Measurements from ENCODE around the gene OSBPL6.

The OSBPL6 gene

DNA sequence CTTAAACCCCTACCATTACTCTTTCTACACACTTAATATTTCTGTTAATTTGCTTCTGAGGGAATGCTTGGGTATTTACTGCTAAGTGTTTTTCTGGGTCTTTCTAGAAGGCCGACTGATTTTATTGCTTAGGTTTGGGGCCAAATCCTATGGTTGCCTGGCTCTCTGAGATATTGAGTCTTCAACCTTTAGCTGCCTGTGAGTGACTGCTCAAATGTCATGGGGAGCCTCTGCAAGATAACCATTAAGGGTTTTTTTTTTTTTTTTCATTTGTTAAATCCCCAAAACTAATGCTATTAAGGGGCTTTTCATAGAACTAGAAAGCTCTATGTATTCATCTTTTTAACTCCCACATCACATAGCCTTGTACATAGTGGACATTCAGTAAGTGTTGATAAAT lies 5.0 kb downstream of the OSBPL6 start:
- no peak for DNase-seq (ENCODE audit: low read depth)
- no peaks in the 10 kb centered on the region for H3K4me1 ChIP-seq (ENCODE audit: control insufficient read depth, insufficient read depth, low read length)

DNA sequence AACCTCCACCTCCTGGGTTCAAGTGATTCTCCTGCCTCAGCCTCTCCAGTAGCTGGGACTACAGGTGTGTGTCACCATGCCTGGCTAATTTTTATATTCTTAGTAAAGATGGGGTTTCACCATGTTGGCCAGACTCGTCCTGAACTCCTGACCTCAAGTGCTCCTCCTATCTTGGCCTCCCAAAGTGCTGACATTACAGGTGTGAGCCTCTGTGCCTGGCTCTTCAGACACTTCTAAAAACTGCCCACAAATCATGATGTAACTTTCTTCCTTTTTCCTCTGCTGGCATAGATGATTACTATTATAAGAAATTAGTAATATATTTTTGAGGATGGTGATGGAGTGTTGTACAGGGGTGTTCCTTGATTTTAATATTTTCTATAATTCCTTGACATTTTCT lies 6.0 kb downstream of the OSBPL6 start:
- no peak for DNase-seq (ENCODE audit: low read depth)
- Histone ChIP-seq H3K4me3 (ENCODE audit: low read length) (no peak overlapping the region), H3K9me3 (ENCODE audit: control insufficient read depth, low read length) (no peaks in the 10 kb centered on the region), H3K36me3 (ENCODE audit: control insufficient read depth, insufficient read depth, low read length, severe bottlenecking) (no peaks in the 10 kb centered on the region), H3K9ac (ENCODE audit: low read length) (no peak overlapping the region), H3K4me1 (ENCODE audit: control insufficient read depth, insufficient read depth, low read length) (no peaks in the 10 kb centered on the region), H3K27me3 (replicated peaks; ENCODE audit: control insufficient read depth, insufficient read depth, low read length) (no peaks in the 10 kb centered on the region)

More for the DNA sequence above, 5.0 kb downstream of the OSBPL6 start:
- H3K27me3 ChIP-seq (replicated peaks; ENCODE audit: control insufficient read depth, insufficient read depth, low read length), result no peaks in the 10 kb centered on the region
- H3K36me3 ChIP-seq (ENCODE audit: control insufficient read depth, insufficient read depth, low read length, severe bottlenecking), result no peaks in the 10 kb centered on the region
- H3K4me3 ChIP-seq (ENCODE audit: low read length), result no peak overlapping the region
- no peak overlapping the region for H3K9ac ChIP-seq (ENCODE audit: low read length)
- no peaks in the 10 kb centered on the region for H3K9me3 ChIP-seq (ENCODE audit: control insufficient read depth, low read length)

DNA sequence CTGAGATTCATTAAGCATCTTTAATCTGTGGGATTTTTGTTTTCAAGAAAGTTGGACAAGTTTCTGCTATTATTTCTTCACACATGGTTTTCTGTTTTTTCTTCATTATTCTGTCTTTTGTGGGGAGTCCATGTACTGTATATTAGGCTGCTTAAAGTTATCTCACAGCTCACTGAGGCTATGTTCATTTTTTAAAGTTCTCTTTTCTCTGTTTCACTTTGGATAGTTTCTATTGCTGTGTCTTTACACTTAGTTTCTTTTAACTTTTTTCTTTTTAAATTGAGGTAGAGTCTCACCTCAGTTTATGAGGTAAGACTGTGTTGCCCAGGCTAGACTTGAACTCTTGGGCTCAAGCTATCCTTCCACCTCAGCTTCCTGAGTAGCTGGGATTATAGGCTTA lies 8.6 kb downstream of the OSBPL6 start:
- H3K9me3 ChIP-seq (ENCODE audit: control insufficient read depth, low read length), result no peaks in the 10 kb centered on the region
- no peaks in the 10 kb centered on the region for H3K4me1 ChIP-seq (ENCODE audit: control insufficient read depth, insufficient read depth, low read length)
- no peaks in the 10 kb centered on the region for H3K27me3 ChIP-seq (replicated peaks; ENCODE audit: control insufficient read depth, insufficient read depth, low read length)
- H3K36me3 ChIP-seq (ENCODE audit: control insufficient read depth, insufficient read depth, low read length, severe bottlenecking), result no peaks in the 10 kb centered on the region
- DNase-seq (ENCODE audit: low read depth), result no peak
- no peak overlapping the region for H3K4me3 ChIP-seq (ENCODE audit: low read length)
- no peak overlapping the region for H3K9ac ChIP-seq (ENCODE audit: low read length)

DNA sequence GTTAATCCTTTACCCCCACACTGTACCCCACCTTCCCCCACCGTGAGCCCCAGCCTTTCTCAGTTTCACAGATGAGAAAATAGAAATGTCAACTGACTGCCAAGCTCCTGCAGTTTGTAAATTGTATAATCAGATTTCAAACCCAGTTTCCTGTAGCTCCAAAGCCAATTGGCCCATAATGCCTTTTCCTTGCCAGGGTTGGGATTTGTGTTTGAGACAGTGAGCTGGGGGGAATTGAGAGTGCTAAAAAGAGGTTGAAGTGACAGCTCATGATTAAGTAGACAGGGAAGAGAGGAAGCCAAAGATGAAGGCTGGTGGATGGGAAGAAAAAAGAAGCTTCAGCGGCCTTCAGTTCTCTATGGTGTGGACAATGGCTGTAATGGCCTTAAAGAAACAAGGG lies 10.7 kb downstream of the OSBPL6 start:
- H3K9me3 ChIP-seq (ENCODE audit: control insufficient read depth, low read length), result no peaks in the 10 kb centered on the region
- no peak overlapping the region for H3K4me3 ChIP-seq (ENCODE audit: low read length)
- no peak for DNase-seq (ENCODE audit: low read depth)
- no peaks in the 10 kb centered on the region for H3K36me3 ChIP-seq (ENCODE audit: control insufficient read depth, insufficient read depth, low read length, severe bottlenecking)
- no peaks in the 10 kb centered on the region for H3K27me3 ChIP-seq (replicated peaks; ENCODE audit: control insufficient read depth, insufficient read depth, low read length)
- H3K4me1 ChIP-seq (ENCODE audit: control insufficient read depth, insufficient read depth, low read length), result no peaks in the 10 kb centered on the region
- H3K9ac ChIP-seq (ENCODE audit: low read length), result no peak overlapping the region

DNA sequence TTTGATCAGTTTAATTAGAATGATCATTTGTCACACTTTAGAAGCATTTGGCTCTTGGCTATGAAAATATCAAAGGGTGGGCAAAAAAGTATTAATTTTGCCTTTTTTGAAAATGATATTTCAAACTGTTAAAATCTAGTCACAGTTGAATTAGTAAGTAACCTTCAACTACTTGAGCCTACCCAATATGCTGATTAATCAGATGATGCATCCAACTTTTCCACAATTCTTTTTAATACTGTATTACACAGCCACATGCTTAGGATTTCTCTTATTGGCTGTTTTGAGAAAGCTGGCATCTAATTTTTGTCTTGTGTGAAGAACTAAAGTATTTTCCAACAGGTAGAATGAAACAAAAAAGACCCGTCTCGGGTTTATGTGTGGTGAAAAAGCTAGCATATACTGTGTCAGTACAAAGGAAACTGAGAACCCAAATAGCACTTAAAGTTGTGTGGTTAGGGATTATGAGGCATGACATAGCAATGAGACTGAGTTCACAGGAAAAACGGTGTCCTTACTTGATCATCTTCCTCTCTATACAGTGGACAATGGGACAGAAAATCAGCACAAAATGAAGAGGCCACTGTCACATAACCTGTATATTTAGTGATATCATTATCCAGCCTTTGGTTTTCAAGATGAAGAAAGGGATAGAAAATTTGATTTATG lies 11.7 kb downstream of the OSBPL6 start:
- Histone ChIP-seq H3K27me3 (replicated peaks; ENCODE audit: control insufficient read depth, insufficient read depth, low read length) (no peaks in the 10 kb centered on the region), H3K36me3 (ENCODE audit: control insufficient read depth, insufficient read depth, low read length, severe bottlenecking) (no peaks in the 10 kb centered on the region), H3K4me1 (ENCODE audit: control insufficient read depth, insufficient read depth, low read length) (no peaks in the 10 kb centered on the region), H3K9me3 (ENCODE audit: control insufficient read depth, low read length) (no peaks in the 10 kb centered on the region), H3K9ac (ENCODE audit: low read length) (no peak overlapping the region), H3K4me3 (ENCODE audit: low read length) (no peak overlapping the region)
- peak; percentile 37 for DNase-seq (ENCODE audit: low read depth)

DNA sequence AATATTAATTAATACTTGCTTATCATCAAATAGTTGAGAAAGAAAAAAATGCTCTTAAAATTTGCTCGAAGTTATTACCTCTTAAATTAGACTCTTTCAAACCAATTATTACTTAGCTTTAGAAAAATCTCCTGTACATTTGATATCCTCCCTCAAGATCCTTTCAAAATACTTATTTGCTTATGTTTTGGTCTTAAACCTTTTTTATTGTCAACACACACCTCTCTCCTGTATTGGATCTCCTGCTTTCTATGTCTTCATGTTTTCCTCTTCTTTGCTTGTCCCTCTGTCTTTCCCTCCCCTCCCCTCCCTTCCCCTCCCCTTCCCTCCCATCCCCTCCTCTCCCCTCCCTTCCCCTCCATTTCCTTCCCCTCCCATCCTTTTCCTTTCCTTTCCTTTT lies 14.0 kb downstream of the OSBPL6 start:
- Histone ChIP-seq H3K36me3 (ENCODE audit: control insufficient read depth, insufficient read depth, low read length, severe bottlenecking) (no peaks in the 10 kb centered on the region), H3K27me3 (replicated peaks; ENCODE audit: control insufficient read depth, insufficient read depth, low read length) (no peaks in the 10 kb centered on the region), H3K4me1 (ENCODE audit: control insufficient read depth, insufficient read depth, low read length) (no peaks in the 10 kb centered on the region), H3K9ac (ENCODE audit: low read length) (no peak overlapping the region), H3K4me3 (ENCODE audit: low read length) (no peak overlapping the region), H3K9me3 (ENCODE audit: control insufficient read depth, low read length) (no peaks in the 10 kb centered on the region)
- no peak for DNase-seq (ENCODE audit: low read depth)

DNA sequence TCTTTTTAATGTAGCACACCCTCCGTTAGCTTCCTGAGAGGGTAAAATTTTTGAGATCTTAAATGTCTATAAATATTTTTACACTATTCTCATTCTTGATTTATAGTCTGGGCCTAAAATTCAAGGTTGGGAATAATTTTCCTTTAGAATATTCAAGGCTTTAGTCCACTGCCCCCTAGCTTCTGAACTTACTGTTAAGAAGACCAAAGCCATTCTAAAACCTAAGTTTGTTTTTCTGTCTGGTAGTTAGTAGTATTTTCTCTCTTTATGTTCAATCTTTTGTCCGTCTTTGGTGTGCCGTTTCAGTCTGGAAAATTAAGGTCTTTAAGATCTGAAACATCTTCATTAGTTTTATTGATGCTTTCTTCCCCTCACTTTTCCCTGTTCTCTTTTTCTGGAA lies 14.5 kb downstream of the OSBPL6 start:
- no peak overlapping the region for H3K9ac ChIP-seq (ENCODE audit: low read length)
- no peaks in the 10 kb centered on the region for H3K27me3 ChIP-seq (replicated peaks; ENCODE audit: control insufficient read depth, insufficient read depth, low read length)
- no peak overlapping the region for H3K4me3 ChIP-seq (ENCODE audit: low read length)
- peak; percentile 24 for DNase-seq (ENCODE audit: low read depth)
- no peaks in the 10 kb centered on the region for H3K9me3 ChIP-seq (ENCODE audit: control insufficient read depth, low read length)
- H3K4me1 ChIP-seq (ENCODE audit: control insufficient read depth, insufficient read depth, low read length), result no peaks in the 10 kb centered on the region
- H3K36me3 ChIP-seq (ENCODE audit: control insufficient read depth, insufficient read depth, low read length, severe bottlenecking), result no peaks in the 10 kb centered on the region

DNA sequence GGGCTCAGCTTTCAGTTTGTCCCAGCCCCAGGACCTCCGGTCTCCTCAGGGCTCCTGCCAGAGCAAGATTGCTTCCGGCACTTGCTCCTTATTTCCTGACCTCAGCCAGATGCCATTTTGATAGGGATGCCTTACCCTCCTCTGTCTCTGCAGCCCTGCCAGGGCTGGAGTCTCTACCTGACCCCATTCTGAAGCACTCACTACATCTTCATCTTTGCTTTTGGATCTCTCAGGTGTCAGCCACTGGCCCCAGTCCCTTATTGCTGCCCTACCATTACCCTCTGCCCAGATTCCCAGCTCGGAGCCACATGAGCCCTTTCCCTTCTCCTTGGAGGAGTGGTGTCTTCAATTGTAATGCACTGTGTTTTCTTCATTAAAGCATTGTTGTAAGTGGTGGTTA lies 17.1 kb downstream of the OSBPL6 start:
- Histone ChIP-seq H3K4me1 (ENCODE audit: control insufficient read depth, insufficient read depth, low read length) (no peaks in the 10 kb centered on the region), H3K36me3 (ENCODE audit: control insufficient read depth, insufficient read depth, low read length, severe bottlenecking) (no peaks in the 10 kb centered on the region), H3K4me3 (ENCODE audit: low read length) (no peak overlapping the region), H3K9me3 (ENCODE audit: control insufficient read depth, low read length) (no peaks in the 10 kb centered on the region), H3K27me3 (replicated peaks; ENCODE audit: control insufficient read depth, insufficient read depth, low read length) (no peaks in the 10 kb centered on the region), H3K9ac (ENCODE audit: low read length) (no peak overlapping the region)
- DNase-seq (ENCODE audit: low read depth), result no peak

DNA sequence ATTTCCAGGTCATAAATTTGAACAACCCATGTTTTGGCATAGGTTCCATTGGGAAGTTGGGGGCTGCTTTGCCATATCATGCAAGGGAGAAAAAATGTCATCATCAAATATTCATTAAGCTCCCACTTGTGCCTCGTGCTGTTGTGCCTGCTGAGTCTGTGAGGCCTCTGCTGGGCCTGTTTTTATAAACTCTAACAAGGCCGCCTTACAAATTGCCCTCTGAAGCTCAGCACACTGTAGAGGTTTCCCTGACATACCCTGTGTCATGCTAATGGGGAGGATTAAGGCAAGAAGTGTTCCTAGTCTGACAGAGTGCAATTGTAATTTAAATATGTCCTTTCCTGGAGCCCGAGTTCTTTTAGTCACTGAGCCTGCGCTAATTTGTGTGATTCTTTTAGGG lies 17.6 kb downstream of the OSBPL6 start:
- Histone ChIP-seq H3K27me3 (replicated peaks; ENCODE audit: control insufficient read depth, insufficient read depth, low read length) (no peaks in the 10 kb centered on the region), H3K9me3 (ENCODE audit: control insufficient read depth, low read length) (no peaks in the 10 kb centered on the region), H3K4me1 (ENCODE audit: control insufficient read depth, insufficient read depth, low read length) (no peaks in the 10 kb centered on the region), H3K4me3 (ENCODE audit: low read length) (no peak overlapping the region), H3K36me3 (ENCODE audit: control insufficient read depth, insufficient read depth, low read length, severe bottlenecking) (no peaks in the 10 kb centered on the region), H3K9ac (ENCODE audit: low read length) (no peak overlapping the region)
- no peak for DNase-seq (ENCODE audit: low read depth)

DNA sequence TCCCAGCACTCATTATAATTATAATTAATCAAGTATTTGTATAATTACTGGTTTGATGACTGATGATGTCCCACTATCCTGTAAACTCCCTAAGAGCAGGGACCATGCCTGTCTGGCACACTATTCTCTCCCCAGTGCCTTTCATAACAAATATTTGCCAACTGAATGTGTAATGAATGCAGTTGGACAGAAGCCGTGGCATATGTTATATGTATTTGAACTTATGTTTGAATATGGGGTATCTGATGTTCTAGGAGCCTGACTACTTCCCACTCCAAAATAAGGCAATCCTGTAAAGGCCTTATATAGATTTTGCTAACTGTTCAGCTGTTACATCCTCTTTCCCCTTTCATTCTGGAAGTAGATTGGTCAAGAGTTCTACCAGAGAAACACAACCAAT lies 19.7 kb downstream of the OSBPL6 start:
- no peaks in the 10 kb centered on the region for H3K27me3 ChIP-seq (replicated peaks; ENCODE audit: control insufficient read depth, insufficient read depth, low read length)
- H3K4me1 ChIP-seq (ENCODE audit: control insufficient read depth, insufficient read depth, low read length), result no peaks in the 10 kb centered on the region
- DNase-seq (ENCODE audit: low read depth), result no peak
- no peaks in the 10 kb centered on the region for H3K36me3 ChIP-seq (ENCODE audit: control insufficient read depth, insufficient read depth, low read length, severe bottlenecking)
- no peak overlapping the region for H3K4me3 ChIP-seq (ENCODE audit: low read length)
- no peak overlapping the region for H3K9ac ChIP-seq (ENCODE audit: low read length)
- no peaks in the 10 kb centered on the region for H3K9me3 ChIP-seq (ENCODE audit: control insufficient read depth, low read length)

DNA sequence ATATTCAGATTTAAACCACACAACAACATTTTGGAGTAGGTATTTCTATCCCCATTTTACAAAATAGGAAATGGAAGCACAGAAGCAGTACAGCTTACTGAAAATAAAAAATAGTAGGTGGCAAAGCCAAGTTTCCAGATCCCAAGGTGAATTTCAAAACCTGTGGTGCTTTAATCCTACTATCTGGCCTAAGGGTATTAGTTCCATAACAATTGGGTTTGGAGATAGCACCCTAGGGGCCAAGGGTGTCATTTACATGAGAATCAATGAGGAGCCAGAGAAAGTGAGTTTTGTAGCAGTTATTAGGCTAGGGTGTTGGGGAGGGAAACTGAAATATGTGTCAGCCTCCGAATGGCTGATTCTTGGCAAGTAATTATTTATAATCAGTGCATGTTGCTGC lies 24.9 kb downstream of the OSBPL6 start:
- no peak for DNase-seq (ENCODE audit: low read depth)
- Histone ChIP-seq H3K9me3 (ENCODE audit: control insufficient read depth, low read length) (no peaks in the 10 kb centered on the region), H3K9ac (ENCODE audit: low read length) (no peak overlapping the region), H3K36me3 (ENCODE audit: control insufficient read depth, insufficient read depth, low read length, severe bottlenecking) (no peaks in the 10 kb centered on the region), H3K4me1 (ENCODE audit: control insufficient read depth, insufficient read depth, low read length) (no peaks in the 10 kb centered on the region), H3K27me3 (replicated peaks; ENCODE audit: control insufficient read depth, insufficient read depth, low read length) (no peaks in the 10 kb centered on the region), H3K4me3 (ENCODE audit: low read length) (no peak overlapping the region)

DNA sequence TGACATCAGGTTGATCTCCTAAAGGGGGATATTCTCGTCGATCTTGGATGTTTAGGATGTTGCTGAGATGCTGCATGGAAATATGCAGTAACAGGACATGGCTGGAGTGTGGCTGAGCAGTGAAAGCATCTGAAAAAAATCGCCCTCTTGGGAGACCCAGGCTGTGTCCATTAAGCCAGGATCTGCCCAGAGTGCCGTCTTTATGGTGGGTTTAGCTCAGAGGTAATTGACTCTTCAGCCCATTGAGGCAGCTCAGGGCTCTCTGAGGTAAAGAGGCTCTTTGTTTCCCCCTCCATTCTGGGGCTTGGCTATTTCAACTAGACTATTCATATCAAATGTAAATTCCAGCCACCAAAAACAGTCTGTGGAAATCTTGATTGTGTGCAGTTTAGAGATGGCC lies 26.5 kb downstream of the OSBPL6 start:
- Histone ChIP-seq H3K9me3 (ENCODE audit: control insufficient read depth, low read length) (no peaks in the 10 kb centered on the region), H3K36me3 (ENCODE audit: control insufficient read depth, insufficient read depth, low read length, severe bottlenecking) (no peaks in the 10 kb centered on the region), H3K4me3 (ENCODE audit: low read length) (no peak overlapping the region), H3K4me1 (ENCODE audit: control insufficient read depth, insufficient read depth, low read length) (no peaks in the 10 kb centered on the region), H3K27me3 (replicated peaks; ENCODE audit: control insufficient read depth, insufficient read depth, low read length) (no peaks in the 10 kb centered on the region), H3K9ac (ENCODE audit: low read length) (no peak overlapping the region)
- no peak for DNase-seq (ENCODE audit: low read depth)

Data from adipocyte (in vitro differentiated cells).